Left renal pelvis (tissue), 4 donors: Measurements from ENCODE around the gene CRKL. TPM values are rescaled to one million over a fixed set of nuclear protein-coding genes. Genes with fewer than 3 reads are reported as not detected.
"Not testable (repeated sequence)": the region's sequence is repeated elsewhere in the genome, so short reads cannot be mapped to it uniquely, and the experiment has no call there.

Experiments used
- DNase-seq, 4 donors: peaks; one replicate each; pipeline ENCODE4 v3.0.0-alpha.2; 2013; ENCODE audit warnings: low read depth in 4 of 4, low spot score in 3 of 4
- polyA plus RNA-seq, 4 donors: library from polyadenylated mRNA; unstranded; fragments of 120-200 nt; gene quantifications; one replicate each; pipeline ENCODE4 v1.2.1, GENCODE V29; 2013; ENCODE audit not compliant: insufficient read length in 4 of 4

The CRKL gene
- polyA plus RNA-seq, 4 donors, result 63.5 to 71.7 (median 66.7) TPM

GRCh38 chr22:20901093-20902033, 15.8 kb upstream of the CRKL start:
- not testable (repeated sequence) for DNase-seq

DNA sequence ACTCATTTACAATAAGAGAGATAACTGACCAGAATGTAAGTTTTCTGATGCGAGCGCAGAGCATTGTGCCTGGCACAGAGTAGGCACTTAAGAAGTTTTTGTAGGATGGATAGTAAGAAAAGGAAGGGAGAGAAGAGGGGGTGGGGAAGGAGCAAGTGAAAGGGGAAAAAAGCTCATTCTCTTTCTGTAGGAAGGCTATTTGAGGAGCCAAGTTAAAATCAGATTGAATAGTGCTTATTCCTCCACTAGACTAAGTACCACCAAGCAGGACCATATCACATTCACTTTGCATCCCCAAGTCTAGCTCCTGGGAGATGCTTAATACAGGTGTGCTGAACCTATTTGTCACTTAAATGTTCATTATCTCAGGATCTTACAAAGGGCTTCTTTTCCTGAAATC, 14.1 kb upstream of the CRKL start:
- no peak for DNase-seq

DNA sequence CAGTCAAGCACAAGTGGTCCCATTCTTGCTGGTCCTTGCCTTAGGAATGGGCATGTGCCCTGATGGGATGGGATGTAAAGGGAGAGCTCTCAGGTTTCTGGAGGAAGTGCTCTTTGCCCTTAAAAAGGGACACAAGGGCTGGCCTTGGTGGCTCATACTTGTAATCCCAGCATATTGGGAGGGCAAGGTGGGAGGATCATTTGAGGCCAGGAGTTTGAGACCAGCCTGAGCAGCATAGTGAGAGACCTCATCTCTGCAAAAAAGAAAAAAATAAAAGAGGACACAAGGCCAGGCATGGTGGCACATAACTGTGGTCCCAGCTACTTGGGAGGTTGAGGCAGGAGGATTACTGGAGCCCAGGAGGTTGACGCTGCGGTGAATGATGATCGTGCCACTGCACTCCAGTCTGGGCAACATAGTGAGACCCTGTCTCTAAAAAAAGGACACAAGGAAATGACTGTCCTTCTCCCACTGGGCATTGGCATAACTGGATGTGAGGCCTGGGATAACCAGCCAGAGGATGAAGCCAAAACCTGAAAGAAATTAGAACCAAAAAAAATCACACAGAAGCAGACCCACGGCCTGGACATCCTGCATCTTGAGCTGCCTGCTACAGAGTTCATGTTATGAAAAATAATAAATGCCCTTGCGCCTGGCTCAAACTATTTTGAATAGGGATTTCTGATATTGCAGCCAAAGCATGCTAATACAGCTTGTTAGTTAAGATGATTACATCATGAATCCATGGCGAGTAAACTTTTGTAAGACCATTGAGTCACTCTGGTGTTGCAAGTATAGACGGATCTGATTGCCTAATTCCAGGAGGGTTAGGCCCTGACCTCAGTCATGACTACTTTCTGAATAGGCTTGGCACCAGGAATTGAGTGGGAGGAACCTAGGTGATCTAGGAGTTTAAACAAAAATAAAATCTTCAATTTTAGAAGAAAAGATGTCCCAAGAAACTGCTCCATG, 12.9 kb upstream of the CRKL start:
- no peak for DNase-seq

GRCh38 chr22:20904980-20905355, 12.2 kb upstream of the CRKL start:
- DNase-seq, result no peak

DNA sequence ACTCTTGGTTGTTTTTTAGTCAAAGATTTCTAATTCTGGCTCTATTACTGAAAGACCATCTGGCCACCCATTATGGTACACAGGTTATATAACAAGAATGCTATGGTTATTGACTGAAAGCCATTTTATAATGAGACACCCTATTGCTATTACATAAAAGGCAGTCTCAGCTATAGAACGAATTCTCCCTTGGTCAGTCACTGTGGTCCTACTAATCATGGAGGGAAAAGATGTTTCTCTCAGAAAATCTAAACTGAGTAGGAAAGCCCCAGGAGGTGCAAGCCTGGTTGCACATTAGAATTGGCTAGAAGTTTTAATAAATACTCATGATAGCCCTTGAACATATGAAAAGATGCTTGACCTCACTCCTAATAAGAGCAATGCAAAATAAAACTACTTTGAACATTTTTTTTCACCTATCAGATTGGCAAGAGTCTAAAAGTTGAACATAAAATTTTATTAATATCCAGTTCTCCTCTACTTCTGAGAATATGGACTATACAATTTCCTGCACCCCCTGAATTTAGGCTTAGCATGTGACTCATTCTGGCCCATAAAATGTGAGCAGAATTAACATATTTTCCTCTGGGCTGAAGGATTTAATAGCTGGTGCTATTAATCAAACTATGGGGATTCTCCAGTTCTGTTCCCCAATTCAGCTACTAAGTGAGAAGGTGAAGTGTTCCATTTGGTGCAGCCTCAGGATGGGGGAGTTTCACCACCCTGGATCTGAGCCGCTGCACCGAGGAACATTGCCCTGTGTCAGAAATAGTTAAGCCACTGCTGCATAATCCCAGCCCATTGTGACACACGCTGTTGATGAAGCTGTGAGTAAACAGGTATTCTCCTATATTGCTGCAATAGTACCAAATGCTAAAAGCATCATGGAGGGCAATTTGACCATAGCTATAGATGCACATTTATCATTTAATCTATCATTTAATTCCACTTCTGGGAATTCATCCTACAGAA, 11.5 kb upstream of the CRKL start:
- no peak for DNase-seq

- no peak for DNase-seq
Observed at GRCh38 chr22:20906387-20906767, 10.8 kb upstream of the CRKL start.

DNA sequence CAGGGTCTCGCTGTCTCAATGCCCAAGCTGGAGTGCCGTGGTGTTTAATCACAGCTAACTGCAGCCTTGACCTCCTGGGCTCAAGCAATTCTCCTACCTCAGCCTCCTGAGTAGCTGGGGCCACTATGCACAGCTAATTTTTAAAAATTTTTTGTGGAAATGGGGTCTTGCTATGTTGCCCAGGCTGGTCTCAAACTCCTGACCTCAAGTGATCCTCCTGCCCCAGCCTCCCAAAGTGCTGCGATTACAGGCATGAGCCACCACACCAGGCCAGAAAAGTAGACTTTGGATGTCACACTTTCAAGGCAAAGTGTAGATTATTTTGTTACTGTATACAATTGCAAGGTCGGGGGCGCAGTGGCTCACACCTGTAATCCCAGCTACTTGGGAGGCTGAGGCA, 8.5 kb upstream of the CRKL start:
- DNase-seq, result not testable (repeated sequence)

DNA sequence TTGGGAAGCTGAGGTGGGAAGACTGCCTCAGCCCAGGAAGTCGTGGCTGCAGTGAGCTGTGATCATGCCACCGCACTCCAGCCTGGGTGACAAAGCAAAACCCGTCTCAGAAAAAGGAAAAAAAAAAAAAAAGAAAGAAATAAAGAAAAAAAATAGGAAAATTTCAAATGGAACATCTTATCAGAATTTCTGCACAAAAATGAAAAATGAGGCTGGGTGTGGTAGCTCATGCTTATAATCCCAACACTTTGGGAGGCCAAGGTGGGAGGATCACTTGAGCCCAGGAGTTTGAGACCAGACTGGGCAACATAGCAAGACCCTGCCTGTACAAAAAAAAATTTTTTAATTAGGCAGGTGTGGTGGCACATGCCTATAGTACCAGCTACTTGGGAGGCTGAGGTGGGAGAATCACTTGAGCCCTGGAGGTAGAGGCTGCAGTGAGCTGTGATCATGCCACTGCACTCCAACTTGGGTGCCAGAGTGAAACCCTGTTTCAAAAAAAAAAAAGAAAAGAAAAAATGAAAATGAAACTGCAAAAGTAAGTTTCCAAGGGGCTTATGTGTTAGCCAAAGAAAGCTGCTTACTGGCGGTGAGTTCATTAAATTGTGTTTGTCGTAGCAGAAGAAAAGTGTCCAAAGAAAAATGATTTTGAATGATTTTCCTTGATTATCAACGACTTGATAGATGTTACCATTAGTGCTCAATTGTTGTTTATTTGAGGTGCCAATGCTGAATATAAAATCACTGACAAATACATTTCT, 7.5 kb upstream of the CRKL start:
- no peak for DNase-seq

- no peak for DNase-seq
Observed at GRCh38 chr22:20912494-20912893, 4.7 kb upstream of the CRKL start.

- DNase-seq, result no peak
Observed at GRCh38 chr22:20918663-20919218, 1.5 kb downstream of the CRKL start.

GRCh38 chr22:20919718-20920117, 2.5 kb downstream of the CRKL start:
- DNase-seq, result no peak

- DNase-seq, result no peak
Observed at GRCh38 chr22:20920881-20921203, 3.6 kb downstream of the CRKL start.

GRCh38 chr22:20922141-20922751, 5.0 kb downstream of the CRKL start:
- no peak for DNase-seq

- DNase-seq, result no peak
Observed at GRCh38 chr22:20926243-20926642, 9.0 kb downstream of the CRKL start.

DNA sequence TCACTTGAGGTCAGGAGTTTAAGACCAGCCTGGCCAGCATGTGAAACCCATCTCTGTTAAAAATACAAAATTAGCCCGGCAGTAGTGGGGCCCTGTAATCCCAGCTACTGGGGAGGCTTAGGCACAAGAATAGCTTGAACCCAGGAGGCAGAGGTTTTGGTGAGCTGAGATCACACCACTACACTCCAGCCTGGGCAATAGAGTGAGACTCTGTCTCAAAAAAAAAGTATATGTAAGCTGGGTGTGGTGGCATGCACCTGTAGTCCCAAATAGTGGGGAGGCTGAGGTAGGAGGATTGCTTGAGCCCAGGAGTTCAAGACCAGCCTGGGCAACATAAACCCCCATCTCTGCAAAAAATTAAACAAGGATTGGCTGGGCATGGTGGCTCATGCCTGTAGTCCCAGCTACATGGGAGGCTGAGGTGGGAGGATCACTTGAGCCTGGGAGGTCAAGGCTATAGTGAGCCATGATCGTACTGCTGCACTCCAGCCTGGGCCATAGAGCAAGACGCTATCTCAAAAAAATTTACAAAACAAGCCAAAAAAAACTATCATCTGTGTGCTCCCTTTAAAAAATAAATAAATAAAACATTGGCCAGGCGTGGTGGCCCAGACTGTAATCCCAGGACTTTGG, 10.8 kb downstream of the CRKL start:
- no peak for DNase-seq

DNA sequence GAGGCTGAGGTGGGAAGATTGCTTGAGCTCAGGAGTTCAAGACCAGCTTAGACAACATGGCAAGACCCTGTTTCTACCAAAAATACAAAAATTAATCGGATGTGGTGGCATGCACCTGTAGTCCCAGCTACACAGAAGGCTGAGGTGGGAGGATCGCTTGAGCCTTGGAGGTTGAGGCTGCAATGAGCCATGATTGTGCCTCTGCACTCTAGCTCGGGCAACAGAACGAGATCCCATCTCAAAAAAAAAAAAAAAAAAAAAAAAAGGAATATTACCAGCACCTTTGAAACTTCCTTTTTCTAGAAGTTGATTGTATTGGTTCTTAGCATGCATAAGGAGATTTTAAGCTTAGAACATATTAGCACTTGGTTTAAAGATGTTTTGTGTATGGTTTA, 11.4 kb downstream of the CRKL start:
- DNase-seq, result no peak

DNA sequence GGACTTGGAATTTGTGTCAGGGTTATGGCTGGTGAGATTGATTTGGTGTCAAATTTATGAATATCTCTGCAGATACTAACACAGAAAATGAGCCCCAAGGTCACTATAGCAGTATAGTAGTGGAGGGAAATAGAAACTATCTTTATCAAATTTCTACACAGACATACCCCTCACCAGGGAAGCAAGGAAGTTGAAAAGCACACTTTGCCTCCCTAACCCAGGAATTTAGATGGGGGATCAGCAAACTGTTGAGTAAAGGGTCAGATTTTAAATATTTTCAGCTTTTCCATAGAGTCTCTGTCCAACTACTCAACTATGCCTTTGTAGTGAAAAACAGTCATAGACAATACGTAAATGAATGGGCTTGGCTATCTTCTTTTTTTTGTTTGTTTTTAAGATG, 12.8 kb downstream of the CRKL start:
- no peak for DNase-seq

- not testable (repeated sequence) for DNase-seq
Observed at GRCh38 chr22:20930435-20930834, 13.2 kb downstream of the CRKL start.
